ENCODE results near the gene PIERCE2. TPM values are rescaled to one million over a fixed set of nuclear protein-coding genes. Genes with fewer than 3 reads are reported as not detected.

PIERCE2 gene
- total and polyA plus RNA-seq, 2 of the 13 experiments (the other 11 are each of a cell fraction or from before 2014, with no cell fraction given), result 0.09 TPM; not detected in 1

DNA sequence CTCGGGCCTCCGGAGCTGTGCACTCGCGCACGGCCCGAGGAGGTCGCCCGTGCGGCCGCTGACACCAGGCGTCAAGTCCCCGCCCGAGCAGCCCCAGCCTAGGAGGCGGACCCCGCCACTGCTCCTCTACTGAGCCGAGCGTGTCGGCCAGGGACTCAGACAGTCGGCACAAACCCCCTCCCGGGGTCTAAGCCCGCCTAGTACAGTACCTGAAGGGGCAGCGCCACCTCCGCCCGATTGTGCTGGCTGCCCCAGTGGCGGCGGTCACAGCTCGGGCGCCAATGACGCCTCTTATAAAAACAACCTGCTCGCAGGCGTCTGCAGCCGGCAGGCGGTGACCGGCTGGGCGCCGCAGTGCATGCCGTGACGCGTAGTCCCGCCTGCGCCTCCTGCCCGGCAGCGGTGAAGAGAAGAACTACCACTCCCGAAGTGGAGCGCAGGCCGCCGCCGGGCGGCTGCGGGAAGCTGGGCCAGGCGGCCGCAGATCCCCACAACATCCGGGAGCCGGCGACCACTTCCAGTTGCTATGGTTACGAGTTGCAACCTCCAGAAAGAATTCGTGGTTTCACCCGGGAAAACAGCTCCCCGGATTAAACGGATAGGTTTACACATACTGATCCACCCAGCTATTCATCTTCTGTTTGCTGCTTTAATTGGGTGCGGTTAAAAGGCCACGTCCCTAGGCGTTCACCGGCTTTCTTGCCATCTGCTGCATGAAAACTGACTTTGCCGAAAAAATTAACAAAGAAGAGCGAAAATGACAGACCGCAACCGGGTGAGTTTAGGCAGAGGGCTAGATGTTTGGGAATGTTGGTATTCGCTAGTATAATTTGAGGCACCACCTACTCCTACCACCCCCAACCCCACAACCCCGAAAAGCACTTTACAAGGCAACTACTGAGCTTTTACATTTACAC, at the start of gene PIERCE2, which contains the start of gene CCPG1 (continued):
- TF ChIP-seq, protein P1, sequence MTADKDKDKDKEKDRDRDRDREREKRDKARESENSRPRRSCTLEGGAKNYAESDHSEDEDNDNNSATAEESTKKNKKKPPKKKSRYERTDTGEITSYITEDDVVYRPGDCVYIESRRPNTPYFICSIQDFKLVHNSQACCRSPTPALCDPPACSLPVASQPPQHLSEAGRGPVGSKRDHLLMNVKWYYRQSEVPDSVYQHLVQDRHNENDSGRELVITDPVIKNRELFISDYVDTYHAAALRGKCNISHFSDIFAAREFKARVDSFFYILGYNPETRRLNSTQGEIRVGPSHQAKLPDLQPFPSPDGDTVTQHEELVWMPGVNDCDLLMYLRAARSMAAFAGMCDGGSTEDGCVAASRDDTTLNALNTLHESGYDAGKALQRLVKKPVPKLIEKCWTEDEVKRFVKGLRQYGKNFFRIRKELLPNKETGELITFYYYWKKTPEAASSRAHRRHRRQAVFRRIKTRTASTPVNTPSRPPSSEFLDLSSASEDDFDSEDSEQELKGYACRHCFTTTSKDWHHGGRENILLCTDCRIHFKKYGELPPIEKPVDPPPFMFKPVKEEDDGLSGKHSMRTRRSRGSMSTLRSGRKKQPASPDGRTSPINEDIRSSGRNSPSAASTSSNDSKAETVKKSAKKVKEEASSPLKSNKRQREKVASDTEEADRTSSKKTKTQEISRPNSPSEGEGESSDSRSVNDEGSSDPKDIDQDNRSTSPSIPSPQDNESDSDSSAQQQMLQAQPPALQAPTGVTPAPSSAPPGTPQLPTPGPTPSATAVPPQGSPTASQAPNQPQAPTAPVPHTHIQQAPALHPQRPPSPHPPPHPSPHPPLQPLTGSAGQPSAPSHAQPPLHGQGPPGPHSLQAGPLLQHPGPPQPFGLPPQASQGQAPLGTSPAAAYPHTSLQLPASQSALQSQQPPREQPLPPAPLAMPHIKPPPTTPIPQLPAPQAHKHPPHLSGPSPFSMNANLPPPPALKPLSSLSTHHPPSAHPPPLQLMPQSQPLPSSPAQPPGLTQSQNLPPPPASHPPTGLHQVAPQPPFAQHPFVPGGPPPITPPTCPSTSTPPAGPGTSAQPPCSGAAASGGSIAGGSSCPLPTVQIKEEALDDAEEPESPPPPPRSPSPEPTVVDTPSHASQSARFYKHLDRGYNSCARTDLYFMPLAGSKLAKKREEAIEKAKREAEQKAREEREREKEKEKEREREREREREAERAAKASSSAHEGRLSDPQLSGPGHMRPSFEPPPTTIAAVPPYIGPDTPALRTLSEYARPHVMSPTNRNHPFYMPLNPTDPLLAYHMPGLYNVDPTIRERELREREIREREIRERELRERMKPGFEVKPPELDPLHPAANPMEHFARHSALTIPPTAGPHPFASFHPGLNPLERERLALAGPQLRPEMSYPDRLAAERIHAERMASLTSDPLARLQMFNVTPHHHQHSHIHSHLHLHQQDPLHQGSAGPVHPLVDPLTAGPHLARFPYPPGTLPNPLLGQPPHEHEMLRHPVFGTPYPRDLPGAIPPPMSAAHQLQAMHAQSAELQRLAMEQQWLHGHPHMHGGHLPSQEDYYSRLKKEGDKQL (CRISPR knock-in tag; IDR thresholded peaks at IDR 0.05; ENCODE audit: low read depth), result no peak
- TF ChIP-seq, protein P2, sequence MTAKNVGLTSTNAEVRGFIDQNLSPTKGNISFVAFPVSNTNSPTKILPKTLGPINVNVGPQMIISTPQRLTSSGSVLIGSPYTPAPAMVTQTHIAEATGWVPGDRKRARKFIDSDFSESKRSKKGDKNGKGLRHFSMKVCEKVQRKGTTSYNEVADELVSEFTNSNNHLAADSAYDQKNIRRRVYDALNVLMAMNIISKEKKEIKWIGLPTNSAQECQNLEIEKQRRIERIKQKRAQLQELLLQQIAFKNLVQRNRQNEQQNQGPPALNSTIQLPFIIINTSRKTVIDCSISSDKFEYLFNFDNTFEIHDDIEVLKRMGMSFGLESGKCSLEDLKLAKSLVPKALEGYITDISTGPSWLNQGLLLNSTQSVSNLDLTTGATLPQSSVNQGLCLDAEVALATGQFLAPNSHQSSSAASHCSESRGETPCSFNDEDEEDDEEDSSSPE (CRISPR knock-in tag; IDR thresholded peaks at IDR 0.05), result peak; percentile 76
- TF ChIP-seq DR1 (CRISPR knock-in tag; IDR thresholded peaks at IDR 0.05) (peak; percentile 72), ZNF747 (CRISPR knock-in tag; IDR thresholded peaks at IDR 0.05; ENCODE audit: borderline replicate concordance) (no peak; the same call in 1 of the 2 replicates), MEF2D (CRISPR knock-in tag; IDR thresholded peaks at IDR 0.05) (no peak), ZNF207 (IDR thresholded peaks at IDR 0.05; ENCODE audit: borderline replicate concordance) (no peak), ZNF441 (CRISPR knock-in tag; IDR thresholded peaks at IDR 0.05; ENCODE audit: borderline replicate concordance) (peak; percentile 74), POLR2AphosphoS5 (IDR thresholded peaks at IDR 0.05; ENCODE audit: low read depth, low read length) (peak; percentile 37; the same call in 1 of the 2 replicates), NCOA2 (CRISPR knock-in tag; IDR thresholded peaks at IDR 0.05) (no peak), ZSCAN29 (CRISPR knock-in tag; conservative IDR thresholded peaks at IDR 0.05) (no peak), GABPB1 (CRISPR knock-in tag; IDR thresholded peaks at IDR 0.05) (peak; percentile 93), PPARG (CRISPR knock-in tag; conservative IDR thresholded peaks at IDR 0.05) (no peak), EP300 (IDR thresholded peaks at IDR 0.05; ENCODE audit: low read depth in 2 of 2, low read length in 2 of 2) (no peak; a peak in 1 of 4 replicates), EP300 (CRISPR knock-in tag; IDR thresholded peaks at IDR 0.05; ENCODE audit: borderline replicate concordance) (no peak), ZBTB21 (CRISPR knock-in tag; IDR thresholded peaks at IDR 0.05) (peak; percentile 4; the same call in 1 of the 2 replicates), KDM2A (CRISPR knock-in tag; IDR thresholded peaks at IDR 0.05; ENCODE audit: borderline replicate concordance, low read depth) (peak; percentile 85), SIN3A (IDR thresholded peaks at IDR 0.05; ENCODE audit: borderline replicate concordance, low read depth, low read length) (0 out of 2 replicates have a peak, but pooled peaks have one; percentile 50), FOSL2 (CRISPR knock-in tag; IDR thresholded peaks at IDR 0.05) (peak; percentile 10; the same call in 1 of the 2 replicates), YEATS2 (CRISPR knock-in tag; IDR thresholded peaks at IDR 0.05; ENCODE audit: borderline replicate concordance) (no peak; the same call in 1 of the 2 replicates)
- TF ChIP-seq, protein P3, sequence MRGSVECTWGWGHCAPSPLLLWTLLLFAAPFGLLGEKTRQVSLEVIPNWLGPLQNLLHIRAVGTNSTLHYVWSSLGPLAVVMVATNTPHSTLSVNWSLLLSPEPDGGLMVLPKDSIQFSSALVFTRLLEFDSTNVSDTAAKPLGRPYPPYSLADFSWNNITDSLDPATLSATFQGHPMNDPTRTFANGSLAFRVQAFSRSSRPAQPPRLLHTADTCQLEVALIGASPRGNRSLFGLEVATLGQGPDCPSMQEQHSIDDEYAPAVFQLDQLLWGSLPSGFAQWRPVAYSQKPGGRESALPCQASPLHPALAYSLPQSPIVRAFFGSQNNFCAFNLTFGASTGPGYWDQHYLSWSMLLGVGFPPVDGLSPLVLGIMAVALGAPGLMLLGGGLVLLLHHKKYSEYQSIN (CRISPR knock-in tag; IDR thresholded peaks at IDR 0.05; ENCODE audit: borderline replicate concordance), result no peak
- TF ChIP-seq, protein P4, sequence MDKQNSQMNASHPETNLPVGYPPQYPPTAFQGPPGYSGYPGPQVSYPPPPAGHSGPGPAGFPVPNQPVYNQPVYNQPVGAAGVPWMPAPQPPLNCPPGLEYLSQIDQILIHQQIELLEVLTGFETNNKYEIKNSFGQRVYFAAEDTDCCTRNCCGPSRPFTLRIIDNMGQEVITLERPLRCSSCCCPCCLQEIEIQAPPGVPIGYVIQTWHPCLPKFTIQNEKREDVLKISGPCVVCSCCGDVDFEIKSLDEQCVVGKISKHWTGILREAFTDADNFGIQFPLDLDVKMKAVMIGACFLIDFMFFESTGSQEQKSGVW (CRISPR knock-in tag; IDR thresholded peaks at IDR 0.05; ENCODE audit: borderline replicate concordance), result no peak

Measured in HepG2 (cell line).